HG03571 (cell line): Measurements from ENCODE around the gene PRKAR1A.

Source experiments
- ATAC-seq: cut with Tn5 transposase; IDR thresholded peaks from one replicate; pipeline ENCODE4 v1.9.1; 2021; ENCODE audit not compliant: unreplicated experiment

Gene PRKAR1A

GRCh38 chr17:68599091-68599490 is 86.9 kb downstream of the PRKAR1A start:
- ATAC-seq: no peak

GRCh38 chr17:68599552-68600066 is 87.4 kb downstream of the PRKAR1A start:
- no peak for ATAC-seq

GRCh38 chr17:68600067-68600930 is 88.1 kb downstream of the PRKAR1A start:
- no peak for ATAC-seq
